K562 (cell line): ENCODE data around the gene STAB2. TPM values are rescaled to one million over a fixed set of nuclear protein-coding genes. Genes with fewer than 3 reads are reported as not detected.

ENCODE experiments used
- NRF1 ChIP-seq, 2 experiments: fragments of 450-650 bp; IDR thresholded peaks in 1 of 2; conservative IDR thresholded peaks in 1 of 2; 2 replicates each; pipeline ENCODE4 v1.6.1; 2014; ENCODE audit warnings: mild to moderate bottlenecking in 2 of 2
- polyA plus RNA-seq, 8 experiments: library from polyadenylated mRNA; depleted of rRNA in 4 of 8; stranded (reverse) in 5 of 8; unstranded in 3 of 8; fragments of >200 nt; fragmentation: Nextera tagmentation in 2 of 8; fragmentation: Illumina TruSeq in 1 of 8; extraction: Ambion mirVana in 2 of 8; extraction: Trizol in 1 of 8; gene quantifications; 2 replicates each; pipeline versions ENCODE4 v1.2.1 to v1.2.3, GENCODE V29; 2011 to 2014; ENCODE audit warnings: inconsistent platforms in 1 of 8, missing spikeins in 1 of 8
- total RNA-seq, 7 experiments: library from RNA; depleted of rRNA in 6 of 7; stranded (reverse); fragments of >200 nt in 6 of 7; fragmentation: Illumina TruSeq in 2 of 7; extraction: Trizol in 2 of 7; gene quantifications; 2 replicates each; pipeline versions ENCODE4 v1.2.1 to v1.2.3, GENCODE V29; 2011 to 2021; ENCODE audit warnings: low replicate concordance in 1 of 7
- TF ChIP-seq, protein P1 (sequence below): fragments of 450-650 bp; IDR thresholded peaks from 2 replicates; pipeline ENCODE4 v1.6.1; 2016; ENCODE audit warnings: mild to moderate bottlenecking, moderate library complexity

The STAB2 gene
- total and polyA plus RNA-seq, 9 of the 15 experiments (the other 6 are each of a cell fraction or from before 2014, with no cell fraction given), result 0.10 TPM; not detected in 8

DNA sequence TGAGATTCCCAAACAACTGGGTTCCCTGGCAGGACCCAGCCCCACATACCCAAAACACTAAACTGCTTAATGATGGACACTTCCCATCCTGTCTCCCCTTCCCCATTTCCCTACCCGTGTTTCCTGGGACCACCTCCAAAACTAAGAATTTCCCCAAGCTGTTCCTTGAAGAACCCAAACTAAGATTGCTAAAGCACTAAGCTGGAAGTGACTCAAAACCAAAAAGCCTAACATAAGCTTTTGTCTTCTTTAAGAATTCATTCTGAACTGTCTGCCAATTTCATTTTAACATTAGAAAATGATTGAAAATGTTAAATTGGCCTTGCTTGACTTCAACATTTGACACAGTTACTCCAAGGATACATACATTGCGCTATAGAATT is 29.5 kb upstream of the STAB2 start (continued):
- TF ChIP-seq, protein P1, sequence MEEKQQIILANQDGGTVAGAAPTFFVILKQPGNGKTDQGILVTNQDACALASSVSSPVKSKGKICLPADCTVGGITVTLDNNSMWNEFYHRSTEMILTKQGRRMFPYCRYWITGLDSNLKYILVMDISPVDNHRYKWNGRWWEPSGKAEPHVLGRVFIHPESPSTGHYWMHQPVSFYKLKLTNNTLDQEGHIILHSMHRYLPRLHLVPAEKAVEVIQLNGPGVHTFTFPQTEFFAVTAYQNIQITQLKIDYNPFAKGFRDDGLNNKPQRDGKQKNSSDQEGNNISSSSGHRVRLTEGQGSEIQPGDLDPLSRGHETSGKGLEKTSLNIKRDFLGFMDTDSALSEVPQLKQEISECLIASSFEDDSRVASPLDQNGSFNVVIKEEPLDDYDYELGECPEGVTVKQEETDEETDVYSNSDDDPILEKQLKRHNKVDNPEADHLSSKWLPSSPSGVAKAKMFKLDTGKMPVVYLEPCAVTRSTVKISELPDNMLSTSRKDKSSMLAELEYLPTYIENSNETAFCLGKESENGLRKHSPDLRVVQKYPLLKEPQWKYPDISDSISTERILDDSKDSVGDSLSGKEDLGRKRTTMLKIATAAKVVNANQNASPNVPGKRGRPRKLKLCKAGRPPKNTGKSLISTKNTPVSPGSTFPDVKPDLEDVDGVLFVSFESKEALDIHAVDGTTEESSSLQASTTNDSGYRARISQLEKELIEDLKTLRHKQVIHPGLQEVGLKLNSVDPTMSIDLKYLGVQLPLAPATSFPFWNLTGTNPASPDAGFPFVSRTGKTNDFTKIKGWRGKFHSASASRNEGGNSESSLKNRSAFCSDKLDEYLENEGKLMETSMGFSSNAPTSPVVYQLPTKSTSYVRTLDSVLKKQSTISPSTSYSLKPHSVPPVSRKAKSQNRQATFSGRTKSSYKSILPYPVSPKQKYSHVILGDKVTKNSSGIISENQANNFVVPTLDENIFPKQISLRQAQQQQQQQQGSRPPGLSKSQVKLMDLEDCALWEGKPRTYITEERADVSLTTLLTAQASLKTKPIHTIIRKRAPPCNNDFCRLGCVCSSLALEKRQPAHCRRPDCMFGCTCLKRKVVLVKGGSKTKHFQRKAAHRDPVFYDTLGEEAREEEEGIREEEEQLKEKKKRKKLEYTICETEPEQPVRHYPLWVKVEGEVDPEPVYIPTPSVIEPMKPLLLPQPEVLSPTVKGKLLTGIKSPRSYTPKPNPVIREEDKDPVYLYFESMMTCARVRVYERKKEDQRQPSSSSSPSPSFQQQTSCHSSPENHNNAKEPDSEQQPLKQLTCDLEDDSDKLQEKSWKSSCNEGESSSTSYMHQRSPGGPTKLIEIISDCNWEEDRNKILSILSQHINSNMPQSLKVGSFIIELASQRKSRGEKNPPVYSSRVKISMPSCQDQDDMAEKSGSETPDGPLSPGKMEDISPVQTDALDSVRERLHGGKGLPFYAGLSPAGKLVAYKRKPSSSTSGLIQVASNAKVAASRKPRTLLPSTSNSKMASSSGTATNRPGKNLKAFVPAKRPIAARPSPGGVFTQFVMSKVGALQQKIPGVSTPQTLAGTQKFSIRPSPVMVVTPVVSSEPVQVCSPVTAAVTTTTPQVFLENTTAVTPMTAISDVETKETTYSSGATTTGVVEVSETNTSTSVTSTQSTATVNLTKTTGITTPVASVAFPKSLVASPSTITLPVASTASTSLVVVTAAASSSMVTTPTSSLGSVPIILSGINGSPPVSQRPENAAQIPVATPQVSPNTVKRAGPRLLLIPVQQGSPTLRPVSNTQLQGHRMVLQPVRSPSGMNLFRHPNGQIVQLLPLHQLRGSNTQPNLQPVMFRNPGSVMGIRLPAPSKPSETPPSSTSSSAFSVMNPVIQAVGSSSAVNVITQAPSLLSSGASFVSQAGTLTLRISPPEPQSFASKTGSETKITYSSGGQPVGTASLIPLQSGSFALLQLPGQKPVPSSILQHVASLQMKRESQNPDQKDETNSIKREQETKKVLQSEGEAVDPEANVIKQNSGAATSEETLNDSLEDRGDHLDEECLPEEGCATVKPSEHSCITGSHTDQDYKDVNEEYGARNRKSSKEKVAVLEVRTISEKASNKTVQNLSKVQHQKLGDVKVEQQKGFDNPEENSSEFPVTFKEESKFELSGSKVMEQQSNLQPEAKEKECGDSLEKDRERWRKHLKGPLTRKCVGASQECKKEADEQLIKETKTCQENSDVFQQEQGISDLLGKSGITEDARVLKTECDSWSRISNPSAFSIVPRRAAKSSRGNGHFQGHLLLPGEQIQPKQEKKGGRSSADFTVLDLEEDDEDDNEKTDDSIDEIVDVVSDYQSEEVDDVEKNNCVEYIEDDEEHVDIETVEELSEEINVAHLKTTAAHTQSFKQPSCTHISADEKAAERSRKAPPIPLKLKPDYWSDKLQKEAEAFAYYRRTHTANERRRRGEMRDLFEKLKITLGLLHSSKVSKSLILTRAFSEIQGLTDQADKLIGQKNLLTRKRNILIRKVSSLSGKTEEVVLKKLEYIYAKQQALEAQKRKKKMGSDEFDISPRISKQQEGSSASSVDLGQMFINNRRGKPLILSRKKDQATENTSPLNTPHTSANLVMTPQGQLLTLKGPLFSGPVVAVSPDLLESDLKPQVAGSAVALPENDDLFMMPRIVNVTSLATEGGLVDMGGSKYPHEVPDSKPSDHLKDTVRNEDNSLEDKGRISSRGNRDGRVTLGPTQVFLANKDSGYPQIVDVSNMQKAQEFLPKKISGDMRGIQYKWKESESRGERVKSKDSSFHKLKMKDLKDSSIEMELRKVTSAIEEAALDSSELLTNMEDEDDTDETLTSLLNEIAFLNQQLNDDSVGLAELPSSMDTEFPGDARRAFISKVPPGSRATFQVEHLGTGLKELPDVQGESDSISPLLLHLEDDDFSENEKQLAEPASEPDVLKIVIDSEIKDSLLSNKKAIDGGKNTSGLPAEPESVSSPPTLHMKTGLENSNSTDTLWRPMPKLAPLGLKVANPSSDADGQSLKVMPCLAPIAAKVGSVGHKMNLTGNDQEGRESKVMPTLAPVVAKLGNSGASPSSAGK, result no peak
- TF ChIP-seq NRF1 (conservative IDR thresholded peaks at IDR 0.05 in 1 of 2, IDR thresholded peaks at IDR 0.05 in 1 of 2), result no peak
